ENCODE data around the gene EPN2. TPM values are rescaled to one million over a fixed set of nuclear protein-coding genes. Genes with fewer than 3 reads are reported as not detected.
"Not testable (repeated sequence)": the region's sequence is repeated elsewhere in the genome, so short reads cannot be mapped to it uniquely, and the experiment has no call there.

Gene EPN2
- total RNA-seq, 1 experiment from 2014 or later: 57.8 TPM

GRCh38 chr17:19226610-19227588, 10.3 kb upstream of the EPN2 start:
- H2BK15ac ChIP-seq (ENCODE audit: low read depth, low read length); H3K23me2 ChIP-seq (ENCODE audit: insufficient read length, low read depth, low read length, poor library complexity, severe bottlenecking); H3K4me2 ChIP-seq (ENCODE audit: insufficient read depth, insufficient read length, low read length); H3K36me3 Mint-ChIP-seq (ENCODE audit: insufficient read depth in 1 of 3, low read depth in 3 of 3); H2BK5ac ChIP-seq (ENCODE audit: insufficient read length, low read length); H2BK120ac ChIP-seq (ENCODE audit: low read depth, low read length, poor library complexity, severe bottlenecking); H4K91ac ChIP-seq (ENCODE audit: insufficient read length, low read depth, low read length); H3K4me3 Mint-ChIP-seq; H3K14ac ChIP-seq (ENCODE audit: insufficient read depth, low read length); H2BK20ac ChIP-seq (ENCODE audit: low read depth, low read length, poor library complexity, severe bottlenecking); H4K8ac ChIP-seq (replicated peaks; ENCODE audit: insufficient read length, low read depth, low read length); H3K9ac ChIP-seq (ENCODE audit: extremely low read depth, insufficient read length, low read length); H2AFZ ChIP-seq (ENCODE audit: low read length); H3K79me1 ChIP-seq (ENCODE audit: insufficient read depth, low read depth, low read length, poor library complexity, severe bottlenecking); H3K4me1 ChIP-seq (ENCODE audit: insufficient read depth, low read length); H4K5ac ChIP-seq (ENCODE audit: insufficient read length, low read depth, low read length); H3K9me3 ChIP-seq (ENCODE audit: control insufficient read depth, low read depth, low read length); H3K4ac ChIP-seq (ENCODE audit: low read depth, low read length); H3K23ac ChIP-seq (ENCODE audit: insufficient read length, low read depth, low read length); H3T11ph ChIP-seq (ENCODE audit: low read length); H2BK12ac ChIP-seq (ENCODE audit: insufficient read length, low read depth, low read length); H3K27ac Mint-ChIP-seq; H3K27me3 Mint-ChIP-seq (ENCODE audit: low read depth); DNase-seq; H3K27me3 ChIP-seq (ENCODE audit: insufficient read depth, low read length); H2AK5ac ChIP-seq (ENCODE audit: insufficient read length, low read length); H3K27ac ChIP-seq (ENCODE audit: insufficient read length, low read depth, low read length); H4K20me1 ChIP-seq (ENCODE audit: control insufficient read depth, insufficient read depth, insufficient read length); H3K79me2 ChIP-seq (ENCODE audit: insufficient read depth, low read length); H3K18ac ChIP-seq (ENCODE audit: insufficient read length, low read depth, low read length); H3K56ac ChIP-seq (ENCODE audit: insufficient read length, low read depth, low read length); H3K9me3 Mint-ChIP-seq; H3K4me1 Mint-ChIP-seq: not testable (repeated sequence)
- WGBS (ENCODE audit: extremely low coverage, insufficient read length, low lambda C conversion rate): no CpG with 5 or more reads among the region's 12 CpGs

GRCh38 chr17:19234676-19235075, 2.5 kb upstream of the EPN2 start:
- not testable (repeated sequence) for H3K56ac ChIP-seq (ENCODE audit: insufficient read length, low read depth, low read length); H3K4me1 Mint-ChIP-seq; H2BK5ac ChIP-seq (ENCODE audit: insufficient read length, low read length); H2BK12ac ChIP-seq (ENCODE audit: insufficient read length, low read depth, low read length); H3K9me3 Mint-ChIP-seq; H3K23ac ChIP-seq (ENCODE audit: insufficient read length, low read depth, low read length); H2BK120ac ChIP-seq (ENCODE audit: low read depth, low read length, poor library complexity, severe bottlenecking); H3K36me3 Mint-ChIP-seq (ENCODE audit: insufficient read depth in 1 of 3, low read depth in 3 of 3); DNase-seq; H3T11ph ChIP-seq (ENCODE audit: low read length); H3K18ac ChIP-seq (ENCODE audit: insufficient read length, low read depth, low read length); H4K5ac ChIP-seq (ENCODE audit: insufficient read length, low read depth, low read length); H3K79me1 ChIP-seq (ENCODE audit: insufficient read depth, low read depth, low read length, poor library complexity, severe bottlenecking); H3K27me3 Mint-ChIP-seq (ENCODE audit: low read depth); H3K27ac ChIP-seq (ENCODE audit: insufficient read length, low read depth, low read length); H3K4ac ChIP-seq (ENCODE audit: low read depth, low read length); H3K9ac ChIP-seq (ENCODE audit: extremely low read depth, insufficient read length, low read length); H3K14ac ChIP-seq (ENCODE audit: insufficient read depth, low read length); H4K91ac ChIP-seq (ENCODE audit: insufficient read length, low read depth, low read length); H2BK15ac ChIP-seq (ENCODE audit: low read depth, low read length); H3K23me2 ChIP-seq (ENCODE audit: insufficient read length, low read depth, low read length, poor library complexity, severe bottlenecking); H3K79me2 ChIP-seq (ENCODE audit: insufficient read depth, low read length); H3K4me3 Mint-ChIP-seq; H3K27me3 ChIP-seq (ENCODE audit: insufficient read depth, low read length); H3K4me2 ChIP-seq (ENCODE audit: insufficient read depth, insufficient read length, low read length); H2AFZ ChIP-seq (ENCODE audit: low read length); H2BK20ac ChIP-seq (ENCODE audit: low read depth, low read length, poor library complexity, severe bottlenecking); H3K27ac Mint-ChIP-seq; H4K8ac ChIP-seq (replicated peaks; ENCODE audit: insufficient read length, low read depth, low read length); H2AK5ac ChIP-seq (ENCODE audit: insufficient read length, low read length); H3K4me1 ChIP-seq (ENCODE audit: insufficient read depth, low read length); H3K9me3 ChIP-seq (ENCODE audit: control insufficient read depth, low read depth, low read length); H4K20me1 ChIP-seq (ENCODE audit: control insufficient read depth, insufficient read depth, insufficient read length)
- no CpG with 5 or more reads among the region's 6 CpGs for WGBS (ENCODE audit: extremely low coverage, insufficient read length, low lambda C conversion rate)

All from H9 (cell line).